HCT116 (cell line): ENCODE data around the gene SLC9A9. TPM values are rescaled to one million over a fixed set of nuclear protein-coding genes. Genes with fewer than 3 reads are reported as not detected.

Experiments
- ATAC-seq: fragments of 200-7000 bp; cut with Tn5 transposase; 2 replicates; pipeline ENCODE4 v1.9.1; 2020; ENCODE audit warnings: mild to moderate bottlenecking, moderate library complexity
- BruUV-seq: library from RNA; stranded (reverse); fragments of 400-500 nt; replicated peaks from 2 replicates; lab custom pipeline; 2021; lab: Mats Ljungman, UMichigan
- CTCF ChIA-PET: fragments of 300-600 bp; sonication (Branson Sonifier 250); formaldehyde crosslinking; loops from one replicate; lab custom pipeline; 2021; ENCODE audit warnings: antibody characterized with exemption; lab: Charles Lee
- POLR2A ChIA-PET: fragments of 300-600, 350-600 bp; sonication (Branson Sonifier 250); formaldehyde crosslinking; loops from one replicate; lab custom pipeline; 2021; ENCODE audit warnings: antibody characterized with exemption; lab: Charles Lee
- RAD21 ChIA-PET, 2 experiments: fragments of 300-600 bp; sonication (Branson Sonifier 250); formaldehyde crosslinking; loops; one replicate each; lab custom pipeline; 2023; ENCODE audit warnings: low total read pairs in 2 of 2; ENCODE audit not compliant: uncharacterized antibody in 2 of 2, unreplicated experiment in 2 of 2, low non-redundant PET in 1 of 2; lab: Charles Lee
- DNase-seq: peaks from one replicate; pipeline ENCODE4 v3.0.0-alpha.2; 2010; ENCODE audit warnings: low read depth, low spot score
- H2AFZ ChIP-seq: fragments of 200-600 bp; shearing (Covaris generic), sonication (generic); 2 replicates; pipeline ENCODE4 v1.6.1; 2017; ENCODE audit warnings: low read depth, mixed run types, mixed read lengths, antibody characterized with exemption, low read length; ENCODE audit not compliant: poor library complexity, severe bottlenecking
- H3K27ac ChIP-seq: 2 replicates; pipeline ENCODE4 v1.5.1; 2012; ENCODE audit warnings: low read depth, low read length
- H3K27me3 ChIP-seq: fragments of 200-600 bp; sonication (generic); 2 replicates; pipeline ENCODE4 v1.6.1; 2016; ENCODE audit warnings: mixed run types, low read length, mixed read lengths; ENCODE audit not compliant: insufficient read depth
- H3K36me3 ChIP-seq, 2 experiments: fragments of 200-500 bp in 1 of 2; fragments of 200-600 bp in 1 of 2; sonication (Bioruptor generic) in 1 of 2; sonication (generic) in 1 of 2; 2 replicates each; pipeline versions ENCODE4 v1.5.1 to v1.6.1; 2014 to 2016; ENCODE audit warnings: low read length in 2 of 2, inconsistent platforms in 1 of 2, mixed read lengths in 1 of 2, mixed run types in 1 of 2; ENCODE audit not compliant: insufficient read depth in 2 of 2, control insufficient read depth in 1 of 2
- H3K4me1 ChIP-seq, 2 experiments: fragments of 200-600 bp in 1 of 2; sonication (generic) in 1 of 2; 2 replicates each; pipeline versions ENCODE4 v1.5.1 to v1.6.1; 2012 to 2017; ENCODE audit warnings: low read length in 2 of 2, inconsistent platforms in 1 of 2, mild to moderate bottlenecking in 1 of 2, mixed read lengths in 1 of 2, mixed run types in 1 of 2, moderate library complexity in 1 of 2; ENCODE audit not compliant: insufficient read depth in 2 of 2, control insufficient read depth in 1 of 2
- H3K4me2 ChIP-seq: fragments of 200-600 bp; sonication (generic); 2 replicates; pipeline ENCODE4 v1.6.1; 2017; ENCODE audit warnings: mixed run types, low read length, mixed read lengths
- H3K4me3 ChIP-seq, 2 experiments: fragments of 200-600 bp in 1 of 2; sonication (generic) in 1 of 2; replicated peaks in 1 of 2; 2 replicates each; pipeline ENCODE4 v1.5.1; 2011 to 2016; ENCODE audit warnings: low read length in 2 of 2, control low read depth in 1 of 2, low read depth in 1 of 2, mild to moderate bottlenecking in 1 of 2, mixed read lengths in 1 of 2, mixed run types in 1 of 2
- H3K79me2 ChIP-seq: fragments of 200-600 bp; sonication (generic); 2 replicates; pipeline ENCODE4 v1.6.1; 2017; ENCODE audit warnings: mild to moderate bottlenecking, mixed run types, low read length, moderate library complexity, mixed read lengths; ENCODE audit not compliant: insufficient read depth
- H3K9ac ChIP-seq: fragments of 200-600 bp; sonication (generic); 2 replicates; pipeline ENCODE4 v1.6.1; 2016; ENCODE audit warnings: low read length, mixed read lengths
- H3K9me2 ChIP-seq: fragments of 200-600 bp; sonication (generic), shearing (Covaris generic); 2 replicates; pipeline ENCODE4 v1.6.1; 2017; ENCODE audit warnings: mixed run types, mild to moderate bottlenecking, moderate library complexity; ENCODE audit not compliant: insufficient read depth
- H3K9me3 ChIP-seq, 2 experiments: fragments of 200-500 bp in 1 of 2; fragments of 200-600 bp in 1 of 2; sonication (Bioruptor generic) in 1 of 2; sonication (generic) in 1 of 2; 2 replicates each; pipeline ENCODE4 v1.6.1; 2014 to 2017; ENCODE audit warnings: low read length in 2 of 2, mixed read lengths in 2 of 2, inconsistent platforms in 1 of 2, low read depth in 1 of 2, mild to moderate bottlenecking in 1 of 2, mixed run types in 1 of 2, moderate library complexity in 1 of 2; ENCODE audit not compliant: control insufficient read depth in 1 of 2, insufficient read depth in 1 of 2
- H4K20me1 ChIP-seq: fragments of 200-600 bp; sonication (generic), shearing (Covaris generic); 2 replicates; pipeline ENCODE4 v1.6.1; 2017; ENCODE audit warnings: mixed run types, mild to moderate bottlenecking, moderate library complexity; ENCODE audit not compliant: insufficient read depth
- EGR1 ChIP-seq: IDR thresholded peaks from 2 replicates; pipeline ENCODE4 v1.6.1; 2012; ENCODE audit warnings: low read depth
- ELF1 ChIP-seq: IDR thresholded peaks from 2 replicates; pipeline ENCODE4 v1.6.1; 2012; ENCODE audit warnings: low read depth, borderline replicate concordance
- FOSL1 ChIP-seq: IDR thresholded peaks from 2 replicates; pipeline ENCODE4 v1.6.1; 2012; ENCODE audit warnings: low read depth
- JUND ChIP-seq: IDR thresholded peaks from 2 replicates; pipeline ENCODE4 v1.6.1; 2012
- POLR2AphosphoS5 ChIP-seq: IDR thresholded peaks from 2 replicates; pipeline ENCODE4 v1.6.1; 2011; ENCODE audit warnings: mild to moderate bottlenecking, low read depth, low read length, moderate library complexity
- SP1 ChIP-seq: IDR thresholded peaks from 2 replicates; pipeline ENCODE4 v1.6.1; 2012; ENCODE audit warnings: low read depth
- SRF ChIP-seq: IDR thresholded peaks from 2 replicates; pipeline ENCODE4 v1.6.1; 2012; ENCODE audit warnings: low read depth
- intact Hi-C: fragments of 100-400 bp; cut with micrococcal nuclease; formaldehyde crosslinking; loops from 2 replicates; pipeline ENCODE4 v1.10.0; 2022
- total RNA-seq: library from RNA; stranded (reverse); gene quantifications from one replicate; pipeline ENCODE4 v1.2.1, GENCODE V29; 2021; ENCODE audit not compliant: unreplicated experiment

SLC9A9 gene
- total RNA-seq, 1 experiment from 2014 or later: 0.20 TPM

GRCh38 chr3:143604402-143605185 lies 243.7 kb downstream of the SLC9A9 start:
- no peaks in the 10 kb centered on the region for H3K9me2 ChIP-seq
- intact Hi-C loops: no loop called here
- H4K20me1 ChIP-seq: no peaks in the 10 kb centered on the region
- H3K4me3 ChIP-seq: no peak overlapping the region
- no peak for ATAC-seq
- RAD21 ChIA-PET: no interaction called here
- H2AFZ ChIP-seq: no peak overlapping the region
- H3K79me2 ChIP-seq: no peaks in the 10 kb centered on the region
- TF ChIP-seq FOSL1 (no peak), EGR1 (no peak), SRF (no peak), ELF1 (no peak), JUND (no peak)
- TF ChIP-seq, all 23 proteins: peak for 0
- no peak for DNase-seq
- Histone ChIP-seq H3K27ac (no peak overlapping the region), H3K9me3 (no peaks in the 10 kb centered on the region), H3K36me3 (no peaks in the 10 kb centered on the region), H3K4me2 (no peak overlapping the region), H3K27me3 (0 out of 2 replicates have a peak, but pooled peaks cover 6% of the 10 kb centered on the region), H3K9ac (no peak overlapping the region), H3K4me1 (no peaks in the 10 kb centered on the region)
- POLR2A ChIA-PET: no interaction called here
- BruUV-seq: no TSS peak
- CTCF ChIA-PET: no interaction called here

- H3K9me3 ChIP-seq: no peaks in the 10 kb centered on the region
- no peak overlapping the region for H3K4me3 ChIP-seq
- H3K9me2 ChIP-seq: no peaks in the 10 kb centered on the region
- intact Hi-C loops: no loop called here
- ATAC-seq (no peak), DNase-seq (no peak)
- no peak overlapping the region for H3K27ac ChIP-seq
- no peaks in the 10 kb centered on the region for H3K36me3 ChIP-seq
- H3K4me2 ChIP-seq: no peak overlapping the region
- H3K79me2 ChIP-seq: no peaks in the 10 kb centered on the region
- H2AFZ ChIP-seq: no peak overlapping the region
- BruUV-seq: no TSS peak
- CTCF ChIA-PET: no interaction called here
- POLR2A ChIA-PET: no interaction called here
- no peaks in the 10 kb centered on the region for H3K4me1 ChIP-seq
- H3K27me3 ChIP-seq: 0 out of 2 replicates have a peak, but pooled peaks cover 6% of the 10 kb centered on the region
- RAD21 ChIA-PET: no interaction called here
- no peak overlapping the region for H3K9ac ChIP-seq
- H4K20me1 ChIP-seq: no peaks in the 10 kb centered on the region
- no peak for TF ChIP-seq SP1
- no peak for TF ChIP-seq POLR2AphosphoS5
- TF ChIP-seq, all 23 proteins: peak for 0
Observed at GRCh38 chr3:143603774-143604173, 244.5 kb downstream of the SLC9A9 start.
